Upper lobe of left lung (tissue), 4 donors: ENCODE measurements around the gene RCSD1.

Source experiments
- EP300 ChIP-seq, 4 donors: sonication (generic); formaldehyde crosslinking; IDR thresholded peaks; one replicate each; pipeline ENCODE4 v1.5.1; 2017; ENCODE audit warnings: antibody characterized with exemption in 4 of 4, control low read depth in 2 of 4
- POLR2A ChIP-seq, 4 donors: fragments of 450-650 bp; IDR thresholded peaks; one replicate each; pipeline ENCODE4 v1.5.1; 2016 to 2017; ENCODE audit warnings: antibody characterized with exemption in 4 of 4, mild to moderate bottlenecking in 2 of 4
- POLR2AphosphoS5 ChIP-seq, 2 donors: sonication (generic); formaldehyde crosslinking; IDR thresholded peaks; one replicate each; pipeline ENCODE4 v1.5.1; 2017; ENCODE audit warnings: antibody characterized with exemption in 2 of 2
- TF ChIP-seq, protein P1 (sequence below), 6 experiments: fragments of 450-650 bp in 4 of 6; fragments of 200-600 bp in 2 of 6; sonication (generic) in 2 of 6; IDR thresholded peaks; one replicate each; pipeline ENCODE4 v1.5.1; 2016 to 2019; ENCODE audit warnings: antibody characterized with exemption in 6 of 6

DNA sequence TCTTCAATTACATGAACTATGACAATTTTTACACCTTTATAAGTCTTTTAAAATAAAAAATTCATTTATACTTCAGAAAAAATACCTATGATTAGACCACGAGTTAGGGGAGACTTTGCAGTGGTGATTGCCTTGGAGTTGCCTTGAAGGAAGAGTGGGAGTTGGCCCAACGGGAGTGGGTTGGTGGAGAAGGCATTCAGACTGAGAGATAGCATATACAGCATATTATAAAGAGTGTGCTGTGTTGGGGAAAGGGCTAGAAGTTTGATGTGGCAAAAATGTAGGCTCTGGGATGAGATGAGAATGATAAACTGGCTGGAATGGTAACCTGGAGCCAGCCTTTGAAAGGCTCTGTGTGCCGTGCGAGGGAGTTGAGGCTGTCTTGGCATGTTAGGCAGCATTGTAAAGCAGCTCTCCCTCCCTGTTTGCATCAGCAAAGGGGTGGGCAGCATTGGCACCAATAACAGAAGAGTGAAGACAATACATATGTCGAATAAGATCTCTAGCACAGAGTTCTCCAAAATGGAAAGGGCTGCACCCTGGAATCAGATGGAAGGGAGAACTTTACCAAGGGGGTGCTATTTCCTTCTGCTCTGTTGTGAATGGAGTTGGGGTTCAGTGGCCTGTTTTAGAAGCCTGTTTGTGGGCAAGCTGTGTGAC lies 116.1 kb downstream of the RCSD1 start:
- TF ChIP-seq, protein P1, sequence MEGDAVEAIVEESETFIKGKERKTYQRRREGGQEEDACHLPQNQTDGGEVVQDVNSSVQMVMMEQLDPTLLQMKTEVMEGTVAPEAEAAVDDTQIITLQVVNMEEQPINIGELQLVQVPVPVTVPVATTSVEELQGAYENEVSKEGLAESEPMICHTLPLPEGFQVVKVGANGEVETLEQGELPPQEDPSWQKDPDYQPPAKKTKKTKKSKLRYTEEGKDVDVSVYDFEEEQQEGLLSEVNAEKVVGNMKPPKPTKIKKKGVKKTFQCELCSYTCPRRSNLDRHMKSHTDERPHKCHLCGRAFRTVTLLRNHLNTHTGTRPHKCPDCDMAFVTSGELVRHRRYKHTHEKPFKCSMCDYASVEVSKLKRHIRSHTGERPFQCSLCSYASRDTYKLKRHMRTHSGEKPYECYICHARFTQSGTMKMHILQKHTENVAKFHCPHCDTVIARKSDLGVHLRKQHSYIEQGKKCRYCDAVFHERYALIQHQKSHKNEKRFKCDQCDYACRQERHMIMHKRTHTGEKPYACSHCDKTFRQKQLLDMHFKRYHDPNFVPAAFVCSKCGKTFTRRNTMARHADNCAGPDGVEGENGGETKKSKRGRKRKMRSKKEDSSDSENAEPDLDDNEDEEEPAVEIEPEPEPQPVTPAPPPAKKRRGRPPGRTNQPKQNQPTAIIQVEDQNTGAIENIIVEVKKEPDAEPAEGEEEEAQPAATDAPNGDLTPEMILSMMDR (IDR thresholded peaks at IDR 0.05), result no peak
- TF ChIP-seq POLR2A (IDR thresholded peaks at IDR 0.05) (no peak), POLR2AphosphoS5 (IDR thresholded peaks at IDR 0.05) (no peak), EP300 (IDR thresholded peaks at IDR 0.05) (no peak)
